ENCODE data around the gene GOT1. TPM values are rescaled to one million over a fixed set of nuclear protein-coding genes. Genes with fewer than 3 reads are reported as not detected.

The GOT1 gene
- total RNA-seq, 1 donor from 2014 or later = 38.9 TPM

DNA sequence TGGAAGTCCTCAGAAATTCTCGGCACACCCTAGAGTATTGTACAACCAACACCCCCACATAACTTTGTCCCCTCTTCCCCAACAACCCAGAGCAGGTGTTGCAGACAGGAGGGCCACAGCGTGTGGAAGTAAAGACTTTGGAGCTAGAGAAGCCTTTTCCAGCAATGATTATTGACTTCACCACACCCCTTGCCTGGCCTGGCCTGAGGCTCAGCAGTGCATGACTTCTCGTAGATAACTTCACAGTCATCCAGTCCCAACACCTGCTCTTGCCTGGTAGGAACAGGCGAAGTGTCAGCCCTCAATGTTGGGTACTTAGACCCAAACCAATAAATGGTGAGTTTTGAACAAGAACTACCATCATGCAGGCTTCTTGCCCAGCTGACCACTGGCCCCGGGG, 36.7 kb downstream of the GOT1 start:
- DNase-seq (ENCODE audit: low spot score) = no peak
- H3K36me3 Mint-ChIP-seq (ENCODE audit: low read depth) = peaks cover 12% of the 10 kb centered on the region
- no peak overlapping the region for H3K27ac Mint-ChIP-seq (ENCODE audit: unreplicated experiment)
- H3K4me3 Mint-ChIP-seq (ENCODE audit: unreplicated experiment) = no peak overlapping the region
- TF ChIP-seq, protein P1, sequence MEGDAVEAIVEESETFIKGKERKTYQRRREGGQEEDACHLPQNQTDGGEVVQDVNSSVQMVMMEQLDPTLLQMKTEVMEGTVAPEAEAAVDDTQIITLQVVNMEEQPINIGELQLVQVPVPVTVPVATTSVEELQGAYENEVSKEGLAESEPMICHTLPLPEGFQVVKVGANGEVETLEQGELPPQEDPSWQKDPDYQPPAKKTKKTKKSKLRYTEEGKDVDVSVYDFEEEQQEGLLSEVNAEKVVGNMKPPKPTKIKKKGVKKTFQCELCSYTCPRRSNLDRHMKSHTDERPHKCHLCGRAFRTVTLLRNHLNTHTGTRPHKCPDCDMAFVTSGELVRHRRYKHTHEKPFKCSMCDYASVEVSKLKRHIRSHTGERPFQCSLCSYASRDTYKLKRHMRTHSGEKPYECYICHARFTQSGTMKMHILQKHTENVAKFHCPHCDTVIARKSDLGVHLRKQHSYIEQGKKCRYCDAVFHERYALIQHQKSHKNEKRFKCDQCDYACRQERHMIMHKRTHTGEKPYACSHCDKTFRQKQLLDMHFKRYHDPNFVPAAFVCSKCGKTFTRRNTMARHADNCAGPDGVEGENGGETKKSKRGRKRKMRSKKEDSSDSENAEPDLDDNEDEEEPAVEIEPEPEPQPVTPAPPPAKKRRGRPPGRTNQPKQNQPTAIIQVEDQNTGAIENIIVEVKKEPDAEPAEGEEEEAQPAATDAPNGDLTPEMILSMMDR (IDR thresholded peaks at IDR 0.05) = no peak
- peaks cover 2% of the 10 kb centered on the region for H3K27me3 Mint-ChIP-seq (ENCODE audit: low read depth)
- H3K9me3 Mint-ChIP-seq (ENCODE audit: low read depth) = no peaks in the 10 kb centered on the region
- peaks cover 25% of the 10 kb centered on the region for H3K4me1 Mint-ChIP-seq (ENCODE audit: low read depth)

DNA sequence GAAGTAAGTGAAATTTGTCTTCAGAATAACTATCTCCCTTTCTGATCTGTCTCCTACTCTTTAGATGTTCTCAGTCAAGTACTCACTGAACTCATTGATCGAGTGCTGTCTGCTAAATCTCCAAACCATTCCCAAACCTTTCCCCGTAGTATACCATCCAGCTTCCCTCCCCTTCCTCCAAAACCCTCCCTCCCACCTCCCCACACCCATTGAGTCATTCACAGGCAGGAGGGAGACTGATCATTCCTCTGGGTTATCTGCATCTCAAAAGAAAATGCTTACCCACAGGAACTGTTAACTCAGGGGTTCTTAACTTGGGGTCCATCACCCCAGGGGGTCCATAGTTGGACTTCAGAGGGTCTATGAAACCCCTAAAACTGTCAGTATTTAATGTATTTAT, 37.4 kb downstream of the GOT1 start:
- TF ChIP-seq, protein P1 (IDR thresholded peaks at IDR 0.05) = no peak
- peaks cover 2% of the 10 kb centered on the region for H3K27me3 Mint-ChIP-seq (ENCODE audit: low read depth)
- no peak overlapping the region for H3K27ac Mint-ChIP-seq (ENCODE audit: unreplicated experiment)
- no peak for DNase-seq (ENCODE audit: low spot score)
- peaks cover 12% of the 10 kb centered on the region for H3K36me3 Mint-ChIP-seq (ENCODE audit: low read depth)
- H3K9me3 Mint-ChIP-seq (ENCODE audit: low read depth) = no peaks in the 10 kb centered on the region
- no peak overlapping the region for H3K4me3 Mint-ChIP-seq (ENCODE audit: unreplicated experiment)
- H3K4me1 Mint-ChIP-seq (ENCODE audit: low read depth) = peaks cover 25% of the 10 kb centered on the region

DNA sequence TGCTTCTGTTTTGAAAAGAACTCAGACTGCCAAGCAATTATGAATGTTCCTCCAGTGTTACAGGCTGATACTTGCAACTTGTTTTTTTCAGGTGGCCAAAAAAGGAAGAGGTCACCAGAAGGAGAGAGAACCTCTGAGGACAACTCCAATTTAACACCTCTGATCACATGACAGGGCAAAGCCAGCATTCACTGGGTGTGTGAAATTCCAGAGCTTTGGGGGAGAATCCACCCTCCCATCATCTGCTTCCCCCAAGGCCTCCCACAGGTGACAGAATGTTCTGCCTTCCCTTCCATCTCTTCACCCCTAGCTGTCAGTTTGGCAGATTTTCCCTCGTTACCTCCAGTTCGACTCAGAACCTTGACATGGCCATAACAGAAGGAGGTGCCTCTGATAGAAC, 39.1 kb downstream of the GOT1 start:
- no peaks in the 10 kb centered on the region for H3K9me3 Mint-ChIP-seq (ENCODE audit: low read depth)
- peaks cover 4% of the 10 kb centered on the region for H3K36me3 Mint-ChIP-seq (ENCODE audit: low read depth)
- no peak overlapping the region for H3K4me3 Mint-ChIP-seq (ENCODE audit: unreplicated experiment)
- H3K27me3 Mint-ChIP-seq (ENCODE audit: low read depth) = peaks cover 6% of the 10 kb centered on the region
- no peak for DNase-seq (ENCODE audit: low spot score)
- TF ChIP-seq, protein P1 (IDR thresholded peaks at IDR 0.05) = no peak
- H3K4me1 Mint-ChIP-seq (ENCODE audit: low read depth) = peaks cover 24% of the 10 kb centered on the region
- no peak overlapping the region for H3K27ac Mint-ChIP-seq (ENCODE audit: unreplicated experiment)

DNA sequence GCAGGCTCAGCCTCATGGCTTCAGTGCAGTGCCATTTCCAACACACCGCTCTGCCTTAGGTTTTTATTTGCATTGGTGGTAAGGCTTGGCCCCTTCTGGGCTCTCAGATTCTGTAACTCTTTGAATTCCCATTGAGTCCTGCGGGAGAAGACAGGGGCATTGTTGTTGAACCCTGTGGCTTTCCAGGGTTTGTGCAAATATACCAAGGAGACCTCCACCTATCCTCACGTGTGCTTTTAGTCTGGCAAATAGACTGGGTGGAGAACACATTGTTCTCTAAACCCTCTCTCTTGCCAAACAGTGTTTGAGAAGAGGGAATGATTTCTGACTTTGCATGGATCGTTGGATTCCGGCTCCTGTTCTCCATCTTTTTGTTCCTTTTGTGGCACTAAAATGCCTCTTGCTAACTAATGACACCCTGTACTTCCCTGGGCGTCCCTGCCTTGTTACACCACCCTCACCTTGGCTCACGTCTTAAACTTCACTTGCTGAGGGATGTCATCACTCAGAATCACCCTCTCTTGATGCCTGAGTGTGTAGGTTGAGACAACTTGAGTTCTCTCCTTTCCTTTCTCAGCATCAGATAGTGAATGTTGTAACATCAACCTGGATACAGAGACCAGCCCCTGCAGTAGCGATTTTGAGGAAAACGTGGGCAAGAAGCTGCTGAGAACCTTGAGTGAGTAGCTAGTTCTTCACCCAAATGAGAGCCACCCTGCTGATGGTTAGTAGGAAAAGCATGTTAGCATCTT, 40.5 kb downstream of the GOT1 start:
- H3K27ac Mint-ChIP-seq (ENCODE audit: unreplicated experiment) = no peak overlapping the region
- H3K4me3 Mint-ChIP-seq (ENCODE audit: unreplicated experiment) = no peak overlapping the region
- H3K36me3 Mint-ChIP-seq (ENCODE audit: low read depth) = peaks cover 1% of the 10 kb centered on the region
- peaks cover 11% of the 10 kb centered on the region for H3K27me3 Mint-ChIP-seq (ENCODE audit: low read depth)
- no peak for DNase-seq (ENCODE audit: low spot score)
- TF ChIP-seq, protein P1 (IDR thresholded peaks at IDR 0.05) = no peak
- H3K9me3 Mint-ChIP-seq (ENCODE audit: low read depth) = no peaks in the 10 kb centered on the region
- peaks cover 14% of the 10 kb centered on the region for H3K4me1 Mint-ChIP-seq (ENCODE audit: low read depth)

DNA sequence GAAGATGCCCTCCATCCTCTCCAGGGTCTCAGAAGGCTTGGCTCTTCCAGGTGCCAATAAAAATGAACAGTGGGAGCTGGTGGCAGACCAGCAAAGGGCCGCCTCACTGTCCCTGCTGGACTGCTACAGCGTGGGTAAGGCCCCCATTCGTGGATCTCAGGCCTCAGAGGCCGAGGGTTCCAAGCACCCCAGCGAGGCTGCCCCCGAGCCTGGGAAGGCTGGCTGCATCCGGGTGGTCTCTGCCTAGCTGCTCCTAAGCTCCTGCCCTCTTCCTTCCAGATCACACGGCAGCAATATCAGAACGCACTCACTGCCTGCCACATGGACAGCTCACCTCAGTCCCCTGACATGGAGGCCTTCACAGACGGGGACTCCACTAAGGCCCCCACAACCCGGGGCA, 42.9 kb downstream of the GOT1 start:
- H3K27ac Mint-ChIP-seq (ENCODE audit: unreplicated experiment) = no peak overlapping the region
- H3K36me3 Mint-ChIP-seq (ENCODE audit: low read depth) = no peaks in the 10 kb centered on the region
- H3K27me3 Mint-ChIP-seq (ENCODE audit: low read depth) = peaks cover 11% of the 10 kb centered on the region
- H3K4me1 Mint-ChIP-seq (ENCODE audit: low read depth) = peaks cover 10% of the 10 kb centered on the region
- H3K4me3 Mint-ChIP-seq (ENCODE audit: unreplicated experiment) = no peak overlapping the region
- TF ChIP-seq, protein P1 (IDR thresholded peaks at IDR 0.05) = no peak
- H3K9me3 Mint-ChIP-seq (ENCODE audit: low read depth) = no peaks in the 10 kb centered on the region
- DNase-seq (ENCODE audit: low spot score) = no peak
